ENCODE results near the gene AUTS2.

GRCh38 chr7:69946901-69947300, 348.6 kb downstream of the AUTS2 start:
- no peak for TF ChIP-seq CTCF (IDR thresholded peaks at IDR 0.05)
- no peak for TF ChIP-seq POLR2AphosphoS5 (IDR thresholded peaks at IDR 0.05; ENCODE audit: insufficient read depth in 1 of 2, low read depth in 1 of 2)

Data from vagina (tissue), 2 donors.